Measurements from ENCODE around the gene FSHB. TPM values are rescaled to one million over a fixed set of nuclear protein-coding genes. Genes with fewer than 3 reads are reported as not detected.

FSHB gene
- total RNA-seq, 6 experiments from 2014 or later, result not detected

GRCh38 chr11:30244265-30244664, 13.5 kb downstream of the FSHB start:
- Histone ChIP-seq H3K27me3 (no peaks in the 10 kb centered on the region), H3K27ac (no peak overlapping the region), H3K4me1 (no peaks in the 10 kb centered on the region), H3K4me3 (no peak overlapping the region), H3K36me3 (no peaks in the 10 kb centered on the region), H3K9me3 (no peaks in the 10 kb centered on the region)
- ATAC-seq (no peak), DNase-seq (no peak)
- TF ChIP-seq POLR2A (IDR thresholded peaks at IDR 0.05) (no peak), CTCF (IDR thresholded peaks at IDR 0.05) (no peak)
- intact Hi-C loops (cut with DNase I), result no loop called here
- 0% methylated on average over 1 of the region's 1 CpG for WGBS (ENCODE audit: insufficient coverage, low coverage, low lambda C conversion rate, missing lambda C conversion rate)

- Histone ChIP-seq H3K9me3 (no peaks in the 10 kb centered on the region), H3K27ac (no peak overlapping the region), H3K36me3 (no peaks in the 10 kb centered on the region), H3K27me3 (no peaks in the 10 kb centered on the region), H3K4me3 (no peak overlapping the region), H3K4me1 (no peaks in the 10 kb centered on the region)
- no peak for TF ChIP-seq POLR2A (IDR thresholded peaks at IDR 0.05)
- no peak for TF ChIP-seq CTCF (IDR thresholded peaks at IDR 0.05)
- DNase-seq (no peak), ATAC-seq (no peak)
- WGBS (ENCODE audit: insufficient coverage, low coverage, low lambda C conversion rate, missing lambda C conversion rate), result 49% methylated on average over 2 of the region's 2 CpGs
- intact Hi-C loops (cut with DNase I), result no loop called here
These were observed 14.8 kb downstream of the FSHB start for GRCh38 chr11:30245621-30246020.

- intact Hi-C loops (cut with DNase I), result no loop called here
- Histone ChIP-seq H3K9me3 (no peaks in the 10 kb centered on the region), H3K27me3 (no peaks in the 10 kb centered on the region), H3K4me1 (no peaks in the 10 kb centered on the region), H3K36me3 (no peaks in the 10 kb centered on the region), H3K4me3 (no peak overlapping the region), H3K27ac (no peak overlapping the region)
- TF ChIP-seq POLR2A (IDR thresholded peaks at IDR 0.05) (no peak), CTCF (IDR thresholded peaks at IDR 0.05) (no peak)
- no peak for DNase-seq
- no peak for ATAC-seq
- WGBS (ENCODE audit: insufficient coverage, low coverage, low lambda C conversion rate, missing lambda C conversion rate), result 49% methylated on average over 3 of the region's 3 CpGs
These were observed 23.8 kb downstream of the FSHB start for GRCh38 chr11:30254307-30255298.

GRCh38 chr11:30255637-30256036, 24.8 kb downstream of the FSHB start:
- no peaks in the 10 kb centered on the region for H3K4me1 ChIP-seq
- intact Hi-C loops (cut with DNase I), result no loop called here
- no peaks in the 10 kb centered on the region for H3K27me3 ChIP-seq
- H3K27ac ChIP-seq, result no peak overlapping the region
- ATAC-seq (no peak), DNase-seq (no peak)
- no peaks in the 10 kb centered on the region for H3K9me3 ChIP-seq
- H3K4me3 ChIP-seq, result no peak overlapping the region
- 41% methylated on average over 5 of the region's 5 CpGs for WGBS (ENCODE audit: insufficient coverage, low coverage, low lambda C conversion rate, missing lambda C conversion rate)
- H3K36me3 ChIP-seq, result no peaks in the 10 kb centered on the region
- TF ChIP-seq POLR2A (IDR thresholded peaks at IDR 0.05), result no peak
- TF ChIP-seq CTCF (IDR thresholded peaks at IDR 0.05), result no peak
